Erythroblast (primary cell): Measurements from ENCODE around the gene BIRC5.

Experiments
- DNase-seq, 2 experiments: peaks; one replicate each; lab custom pipeline; 2025; lab: John Stamatoyannopoulos, UW
- GATA1 ChIP-seq: IDR thresholded peaks from 2 replicates; pipeline ENCODE4 v1.6.1; 2011; ENCODE audit warnings: low read depth, mild to moderate bottlenecking, control low read depth, low read length, moderate library complexity
- POLR2A ChIP-seq: IDR thresholded peaks from 2 replicates; pipeline ENCODE4 v1.6.1; 2011; ENCODE audit warnings: mild to moderate bottlenecking, low read length

Gene BIRC5

DNA sequence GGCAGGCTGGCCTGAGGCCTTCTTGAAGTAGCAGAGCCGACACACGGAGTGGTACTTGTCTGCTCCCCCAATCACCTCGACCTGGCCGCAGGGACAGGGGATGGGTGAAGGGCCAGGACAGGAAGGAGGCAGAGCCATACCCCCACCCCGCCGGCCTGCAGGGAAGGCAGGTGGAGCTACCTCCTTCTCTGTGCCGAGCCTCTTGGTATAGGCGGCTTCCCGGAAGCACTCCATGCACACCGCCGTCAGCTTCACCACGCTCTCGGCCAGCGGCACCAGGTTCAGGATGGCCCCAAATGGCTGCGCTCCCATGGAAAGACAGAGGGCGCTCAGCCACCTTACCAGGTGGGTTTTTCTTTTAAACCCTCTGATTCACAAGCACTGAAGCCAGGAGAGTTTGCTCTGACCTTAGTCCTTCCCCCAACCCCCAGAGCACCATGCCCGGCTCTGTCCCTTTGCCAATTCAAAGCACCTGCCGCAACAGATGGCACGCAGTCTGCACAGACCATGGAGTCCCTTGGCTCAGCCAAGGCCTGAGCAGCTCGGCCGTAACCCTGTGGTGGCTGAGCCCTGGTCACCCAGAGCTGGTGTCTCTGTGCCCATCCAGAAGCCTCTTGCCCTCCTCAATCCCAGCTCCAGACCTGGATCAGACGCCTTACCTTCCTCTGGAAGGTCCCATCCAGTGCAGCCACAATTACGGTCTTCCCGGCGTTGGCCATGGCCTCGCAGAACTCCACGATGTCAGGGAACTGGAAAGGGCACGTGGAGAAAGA, 39.0 kb upstream of the BIRC5 start:
- DNase-seq: no peak
- TF ChIP-seq GATA1 (no peak), POLR2A (no peak)

DNA sequence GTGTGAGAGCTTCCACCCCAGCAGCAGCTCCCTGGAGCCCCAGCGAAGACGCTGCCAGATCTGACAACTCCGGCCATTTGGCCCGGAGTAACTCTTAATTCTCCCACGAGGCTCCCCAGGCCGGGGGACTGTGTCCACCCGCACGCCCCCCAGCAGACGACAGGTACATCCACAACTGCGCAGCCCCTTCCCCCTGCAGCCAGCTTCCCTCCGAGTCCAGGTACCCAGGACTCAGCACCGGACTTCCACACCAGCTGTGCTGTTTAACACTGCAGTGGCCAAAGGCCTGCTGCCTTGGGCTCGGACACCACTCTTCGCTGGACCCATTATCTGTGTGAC, 38.4 kb upstream of the BIRC5 start:
- no peak for DNase-seq
- TF ChIP-seq GATA1 (no peak), POLR2A (no peak)

DNA sequence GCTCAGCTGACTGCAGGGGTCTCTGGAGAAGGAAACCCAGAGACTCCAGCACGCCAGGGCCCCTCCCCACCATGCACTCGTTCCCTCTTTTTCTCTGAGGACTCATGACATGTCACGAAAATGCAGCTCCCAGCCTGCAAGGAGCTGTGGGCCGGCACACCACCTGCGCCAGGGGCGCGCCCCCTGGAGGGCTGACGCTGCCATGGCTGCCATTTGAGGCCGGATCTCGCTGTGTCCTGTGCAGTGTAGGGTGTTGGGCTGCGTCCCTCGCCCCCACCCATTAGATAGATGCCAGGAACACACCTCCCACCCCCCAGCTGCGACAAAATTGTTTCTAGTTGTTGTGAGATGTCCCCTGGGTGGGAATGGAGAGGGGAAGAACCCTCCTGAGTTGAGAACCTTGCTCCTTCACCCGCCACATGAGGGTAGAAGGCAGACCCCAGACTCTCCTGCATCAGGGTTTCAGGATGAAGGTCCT, 37.5 kb upstream of the BIRC5 start:
- TF ChIP-seq GATA1: no peak
- peak; percentile 27 for TF ChIP-seq POLR2A
- DNase-seq: peak; percentile 76 to 85

DNA sequence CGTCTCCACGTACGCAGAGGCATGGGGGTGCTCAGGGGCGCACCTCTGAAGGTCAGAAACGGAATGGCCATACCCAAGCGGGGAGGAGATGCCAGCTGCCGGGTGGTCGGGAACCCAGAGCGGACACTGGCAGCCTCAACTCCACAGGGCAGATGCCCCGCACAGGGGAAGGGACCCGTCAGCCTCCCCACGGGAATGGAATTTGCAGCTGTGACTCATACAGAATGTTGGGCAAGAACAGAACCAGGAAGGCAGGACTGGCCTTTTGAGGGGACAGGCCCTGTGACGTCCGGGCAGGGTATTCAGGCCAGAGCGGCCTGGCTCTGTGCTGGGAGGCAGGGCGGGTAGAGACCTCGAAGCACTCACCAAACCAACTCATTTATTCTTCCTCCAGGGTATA, 34.7 kb upstream of the BIRC5 start:
- TF ChIP-seq POLR2A (no peak), GATA1 (no peak)
- DNase-seq: no peak

DNA sequence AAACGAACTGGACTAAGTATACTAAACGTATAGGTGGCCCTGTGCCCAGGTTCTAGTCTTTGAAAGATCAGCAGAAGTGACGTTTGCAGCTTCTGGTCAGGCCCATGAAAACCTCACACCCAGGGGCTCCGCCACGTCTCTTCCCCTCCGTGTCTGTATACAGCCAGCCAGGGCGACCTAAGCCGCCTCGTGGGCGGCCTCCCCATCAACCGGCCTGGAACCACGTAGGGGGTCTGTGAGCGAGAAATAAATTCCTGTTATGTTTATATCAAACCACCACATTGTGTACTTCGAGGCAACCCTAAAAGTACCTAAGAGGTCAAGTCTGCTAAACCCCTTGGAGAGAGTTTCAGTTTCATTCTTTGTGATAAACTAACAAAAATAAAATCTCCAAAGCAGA, 34.0 kb upstream of the BIRC5 start:
- DNase-seq: no peak
- TF ChIP-seq POLR2A: no peak

DNA sequence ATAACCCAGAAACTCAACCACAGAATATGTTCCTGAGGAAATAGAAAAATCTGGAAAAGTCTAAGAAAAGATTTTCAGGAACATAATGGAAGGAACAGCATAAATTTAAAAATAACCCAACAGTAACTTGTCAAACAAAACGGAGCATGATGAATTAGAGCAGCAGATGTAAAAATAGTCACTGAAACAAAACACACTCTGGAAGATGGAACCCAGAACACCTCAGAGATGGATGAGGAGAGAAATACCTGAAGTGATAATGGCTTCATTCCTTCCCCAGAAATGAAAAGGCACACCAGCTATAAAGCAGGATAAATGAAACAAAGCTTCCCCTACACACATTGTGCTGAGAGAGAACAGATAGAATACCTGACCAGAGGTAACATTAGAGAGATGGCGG, 33.5 kb upstream of the BIRC5 start:
- TF ChIP-seq POLR2A: no peak
- no peak for TF ChIP-seq GATA1
- no peak for DNase-seq

DNA sequence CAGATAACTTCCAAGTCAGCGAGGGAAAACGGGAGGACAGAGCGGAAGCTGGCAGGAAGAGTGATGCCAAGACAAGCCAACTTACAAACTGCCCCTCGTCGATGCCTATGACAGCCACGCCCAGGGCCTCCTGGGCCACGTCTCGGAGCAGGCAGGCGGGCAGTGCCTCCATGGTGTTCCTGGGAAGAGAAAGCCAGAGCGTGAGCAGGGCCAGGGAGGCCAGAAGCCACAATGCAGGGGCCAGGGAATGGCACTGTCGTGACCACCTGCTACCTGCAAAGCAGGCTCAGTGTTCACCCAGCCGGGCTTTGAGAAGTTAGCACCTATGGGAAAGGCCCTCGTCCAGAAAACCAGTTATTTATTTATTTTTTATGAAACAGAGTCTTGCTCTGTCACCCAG, 31.5 kb upstream of the BIRC5 start:
- DNase-seq: no peak
- TF ChIP-seq POLR2A: no peak
- no peak for TF ChIP-seq GATA1

DNA sequence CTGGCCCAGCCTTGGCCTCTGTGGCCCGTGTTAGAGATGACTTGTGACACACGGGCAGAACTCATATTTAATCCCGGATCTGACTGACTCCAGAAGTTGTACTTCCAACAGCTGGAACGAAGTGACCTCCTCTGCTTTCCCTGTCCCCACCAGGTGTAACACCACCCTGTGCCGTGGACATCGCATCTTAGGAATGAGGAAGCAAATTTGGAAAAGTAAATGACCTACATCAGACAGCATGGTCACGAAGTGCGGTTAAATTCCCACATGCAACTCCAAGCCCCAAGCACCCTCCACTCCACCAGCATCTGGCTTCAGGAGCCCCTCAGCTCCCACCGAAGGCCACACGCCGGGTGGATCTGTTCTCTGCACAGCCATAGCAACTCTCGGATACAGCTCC, 30.1 kb upstream of the BIRC5 start:
- no peak for TF ChIP-seq GATA1
- no peak for TF ChIP-seq POLR2A
- DNase-seq: no peak

DNA sequence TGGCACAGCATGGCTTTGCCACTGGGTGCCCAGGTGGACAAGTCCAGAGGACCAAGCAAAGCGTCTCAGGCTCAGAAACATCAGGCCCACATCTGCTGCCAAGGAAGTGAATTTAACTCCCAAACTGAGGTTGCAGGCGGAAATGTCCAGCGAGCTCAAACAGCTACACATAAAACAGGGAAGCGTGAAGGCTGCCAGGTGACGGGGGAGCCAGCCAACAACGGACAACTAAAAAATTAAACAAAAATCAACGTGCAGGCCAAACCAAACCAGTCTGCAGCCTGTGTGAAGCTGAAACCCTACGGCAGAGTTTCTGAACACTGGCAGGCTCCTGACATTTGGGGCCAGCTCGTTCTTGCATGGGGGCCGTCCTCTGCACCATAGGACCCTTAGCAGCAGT, 29.7 kb upstream of the BIRC5 start:
- DNase-seq: no peak
- TF ChIP-seq GATA1 (no peak), POLR2A (no peak)

DNA sequence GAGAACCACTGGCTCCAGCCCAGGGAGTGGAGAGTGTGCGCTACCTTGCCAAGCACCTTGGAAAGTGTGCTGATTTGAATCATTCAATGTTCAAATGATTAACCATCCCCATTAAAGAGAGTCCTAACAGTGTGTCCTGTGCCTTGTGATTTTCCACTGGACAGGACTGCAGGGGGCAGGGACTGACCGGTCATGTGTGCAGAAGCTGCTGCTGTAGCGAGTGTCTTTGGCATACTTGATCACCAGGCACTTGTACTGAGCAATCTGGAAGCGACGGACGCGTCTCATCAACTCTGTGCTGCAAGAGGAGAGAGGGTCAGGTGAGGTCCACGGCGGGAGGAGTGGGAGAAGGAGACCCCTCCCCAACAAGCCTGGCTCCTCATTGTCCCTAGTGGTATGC, 29.2 kb upstream of the BIRC5 start:
- no peak for DNase-seq
- TF ChIP-seq POLR2A (no peak), GATA1 (no peak)

DNA sequence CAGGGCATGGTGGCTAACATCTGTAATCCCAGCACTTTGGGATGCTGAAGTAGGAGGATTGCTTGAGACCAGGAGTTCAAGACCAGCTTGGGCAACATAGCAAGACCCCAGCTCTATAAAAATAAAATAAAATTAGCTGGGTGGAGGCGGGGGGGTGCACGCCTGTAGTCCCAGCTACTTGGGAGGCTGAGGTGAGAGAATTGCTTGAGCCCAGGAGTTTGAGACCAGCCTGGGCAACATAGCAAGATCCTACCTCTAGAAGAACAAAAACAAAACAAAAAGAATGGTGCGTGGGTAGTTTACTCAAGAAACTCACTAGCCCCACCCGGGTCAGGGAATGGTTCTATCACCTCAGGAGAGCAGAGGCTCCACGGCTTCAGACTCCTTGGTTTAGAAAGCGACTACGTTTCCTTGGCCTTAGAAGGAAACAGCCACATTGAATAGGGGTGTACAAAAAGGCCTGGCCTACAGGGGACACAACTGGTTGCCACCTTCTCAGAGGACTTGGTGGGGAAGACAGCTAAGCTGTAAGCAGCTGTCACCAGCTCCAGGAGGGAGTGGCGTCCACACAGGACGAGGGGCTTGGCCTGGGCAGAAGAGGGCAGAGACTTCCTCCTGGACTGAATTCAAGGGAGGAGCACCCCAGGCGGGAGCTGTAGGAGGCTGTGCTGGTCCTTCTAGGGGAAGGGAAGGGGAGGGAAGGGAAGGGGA, 27.9 kb upstream of the BIRC5 start:
- DNase-seq: peak; percentile 67 to 68
- TF ChIP-seq GATA1 (no peak), POLR2A (no peak)

DNA sequence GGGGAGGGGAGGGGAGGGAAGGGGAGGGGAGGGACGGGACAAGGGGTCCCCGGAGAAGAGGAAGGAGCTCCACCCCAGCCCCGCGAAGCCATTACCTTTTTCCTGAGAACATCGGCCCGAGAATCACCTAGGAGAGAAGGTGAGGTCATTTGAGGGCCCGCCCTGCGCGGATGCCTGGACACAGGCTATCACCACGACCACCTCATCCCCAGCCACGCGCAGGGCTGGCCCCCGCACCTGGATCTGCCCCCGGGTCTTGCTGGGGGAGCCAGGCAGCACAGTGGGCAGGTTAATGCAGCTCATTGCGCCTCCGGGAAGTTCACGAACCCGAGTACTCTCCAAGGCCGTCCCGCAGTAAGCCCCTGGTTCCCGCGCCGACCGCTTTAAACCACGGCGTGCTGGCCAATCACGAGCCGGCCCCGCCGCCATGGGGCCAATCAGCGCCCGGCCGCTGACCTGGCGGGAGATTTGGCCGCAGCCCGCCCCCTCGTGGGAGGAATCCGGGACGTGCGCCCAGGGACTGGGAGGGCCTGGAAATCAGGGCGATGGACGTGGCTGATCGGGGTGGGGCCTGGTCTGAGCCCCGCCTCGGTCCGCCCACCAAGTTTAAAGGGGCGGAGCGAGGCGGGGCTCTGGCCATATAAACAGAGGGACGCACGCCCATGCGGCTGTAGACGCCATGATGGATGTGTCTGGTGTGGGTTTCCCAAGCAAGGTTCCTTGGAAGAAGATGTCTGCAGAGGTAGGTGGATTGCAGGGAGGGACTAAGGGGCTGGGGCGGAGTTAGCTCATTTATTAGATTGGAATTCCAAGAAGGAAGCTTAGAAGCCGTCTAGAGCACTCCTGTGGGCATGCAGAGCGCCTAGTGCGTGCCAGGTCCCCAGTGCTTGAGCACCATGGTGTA, 27.1 kb upstream of the BIRC5 start, which contains the start of the genes AFMID and TK1:
Gene AFMID (plus strand): TSS at position 671 of the 904 bp plus-strand sequence. CDS start 9 bp downstream, at position 680.
Gene TK1 (minus strand): TSS at position 361 of the 904 bp plus-strand sequence. CDS start 58 bp downstream, at position 303.
- peak; percentile 98 to 99 for DNase-seq
- TF ChIP-seq GATA1 (no peak), POLR2A (peak; percentile 77)

DNA sequence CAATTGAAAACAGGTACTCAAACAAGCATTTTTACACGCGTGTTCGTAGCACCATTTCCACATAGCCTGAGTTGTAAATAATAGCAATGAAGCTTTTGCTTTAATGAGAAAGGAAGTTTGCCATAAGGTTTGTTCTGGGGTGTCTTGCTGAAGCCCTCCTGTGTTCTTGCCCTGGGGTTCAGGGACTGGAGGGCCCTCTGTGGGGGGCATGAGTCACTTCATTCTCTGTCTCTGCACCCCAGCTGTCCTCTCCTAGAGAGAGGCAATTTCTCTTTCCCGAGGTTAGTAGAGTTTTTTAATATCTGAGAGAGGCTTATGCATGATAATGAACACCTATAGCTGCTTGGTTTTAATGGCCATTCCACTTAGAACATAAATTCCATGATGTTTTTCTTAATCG, 17.3 kb upstream of the BIRC5 start:
- DNase-seq: no peak
- no peak for TF ChIP-seq POLR2A
- TF ChIP-seq GATA1: no peak
